ENCODE data around the gene FKTN.

FKTN gene

GRCh38 chr9:105633411-105633810, 75.5 kb downstream of the FKTN start:
- no peak for DNase-seq

- no peak for DNase-seq
These were observed 78.4 kb downstream of the FKTN start for GRCh38 chr9:105636331-105636730.

GRCh38 chr9:105637787-105638395, 80.0 kb downstream of the FKTN start:
- no peak for DNase-seq

- DNase-seq = no peak
These were observed 82.0 kb downstream of the FKTN start for GRCh38 chr9:105639936-105640335.

GRCh38 chr9:105643795-105644194, 85.9 kb downstream of the FKTN start:
- no peak for DNase-seq

GRCh38 chr9:105646879-105647594, 89.1 kb downstream of the FKTN start:
- no peak for DNase-seq

- no peak for DNase-seq
These were observed 89.8 kb downstream of the FKTN start for GRCh38 chr9:105647595-105648349.

- no peak for DNase-seq
These were observed 93.9 kb downstream of the FKTN start for GRCh38 chr9:105651806-105652205.

GRCh38 chr9:105656131-105656921, 98.4 kb downstream of the FKTN start:
- peak; percentile 35 for DNase-seq

- DNase-seq = no peak
These were observed 100.4 kb downstream of the FKTN start for GRCh38 chr9:105658351-105658750.

GRCh38 chr9:105661011-105661410, 103.1 kb downstream of the FKTN start:
- no peak for DNase-seq

- no peak for DNase-seq
These were observed 104.5 kb downstream of the FKTN start, which contains the start of gene TAL2 for GRCh38 chr9:105662184-105663104. Gene TAL2 (plus strand): TSS chr9:105662457. CDS start chr9:105662497, 40 bp downstream.

- DNase-seq = no peak
These were observed 106.0 kb downstream of the FKTN start for GRCh38 chr9:105663914-105664313.

GRCh38 chr9:105667867-105668266, 109.9 kb downstream of the FKTN start:
- no peak for DNase-seq

GRCh38 chr9:105670315-105670714, 112.4 kb downstream of the FKTN start:
- no peak for DNase-seq

GRCh38 chr9:105670775-105671174, 112.8 kb downstream of the FKTN start:
- DNase-seq = no peak

GRCh38 chr9:105672711-105673234, 114.8 kb downstream of the FKTN start:
- no peak for DNase-seq

GRCh38 chr9:105673850-105674387, 116.0 kb downstream of the FKTN start:
- DNase-seq = no peak

- DNase-seq = no peak
These were observed 118.5 kb downstream of the FKTN start for GRCh38 chr9:105676351-105676923.

GRCh38 chr9:105678163-105678562, 120.2 kb downstream of the FKTN start:
- no peak for DNase-seq

- no peak for DNase-seq
These were observed 120.8 kb downstream of the FKTN start for GRCh38 chr9:105678781-105679180.

Data from activated CD4-positive, CD25-positive, alpha-beta regulatory T cell treated with anti-CD3 and anti-CD28 coated beads, Interleukin-2, amount 50 U/mL, for 72 hours (primary cell).